K562 (cell line): Measurements from ENCODE around the gene EPHB3. TPM values are rescaled to one million over a fixed set of nuclear protein-coding genes. Genes with fewer than 3 reads are reported as not detected.

Source experiments
- ATAC-seq: fragments of 200-7000 bp; cut with Tn5 transposase; 3 replicates; pipeline ENCODE4 v1.9.1; 2020; ENCODE audit warnings: moderate library complexity
- BruUV-seq: library from RNA; stranded (reverse); fragments of 400-500 nt; replicated peaks from 2 replicates; lab custom pipeline; 2021; lab: Mats Ljungman, UMichigan
- CTCF ChIA-PET: fragments of 300-600 bp; formaldehyde crosslinking; extraction: SDS; loops from one replicate; lab custom pipeline; 2021; ENCODE audit warnings: low intra/inter-chr PET ratio; lab: Yijun Ruan, JAX
- POLR2A ChIA-PET: fragments of 300-600, 350-650 bp; sonication (Branson Sonifier 250); formaldehyde crosslinking; extraction: SDS; loops from one replicate; lab custom pipeline; 2021; ENCODE audit warnings: antibody characterized with exemption, inconsistent platforms; lab: Yijun Ruan, JAX
- DNase-seq, 4 experiments: peaks; one replicate each; pipeline versions ENCODE4 v3.0.0 to v3.0.0-alpha.2; 2011 to 2018; ENCODE audit warnings: low spot score in 3 of 4, mixed read lengths in 3 of 4; ENCODE audit errors: extremely low read depth in 1 of 4
- FAIRE-seq: peaks from 2 replicates; lab custom pipeline; 2011; peaks lifted over from hg19 to GRCh38; lab: Jason Lieb, UNC
- H2AFZ ChIP-seq: 2 replicates; pipeline ENCODE4 v1.6.0; 2011; ENCODE audit warnings: low read depth, low read length, control low read depth, inconsistent platforms
- H3K27ac ChIP-seq: fragments of 200-600 bp; 3 replicates; pipeline ENCODE4 v1.8.0; 2011; ENCODE audit warnings: low read depth, mild to moderate bottlenecking, control low read depth, inconsistent platforms, low read length, moderate library complexity, mixed read lengths; ENCODE audit errors: extremely low read depth
- H3K27me3 ChIP-seq, 2 experiments: fragments of 300-600 bp in 1 of 2; 2 replicates in 1 of 2; 3 replicates in 1 of 2; pipeline versions ENCODE4 v1.6.0 to v1.8.0; 2011; ENCODE audit warnings: inconsistent platforms in 2 of 2, low read length in 2 of 2, mild to moderate bottlenecking in 1 of 2, mixed read lengths in 1 of 2, moderate library complexity in 1 of 2; ENCODE audit not compliant: control insufficient read depth in 2 of 2, insufficient read depth in 2 of 2
- H3K36me3 ChIP-seq: fragments of 300-600 bp; 3 replicates; pipeline ENCODE4 v1.8.0; 2011; ENCODE audit warnings: mild to moderate bottlenecking, low read length, inconsistent platforms; ENCODE audit not compliant: control insufficient read depth, insufficient read depth
- H3K4me1 ChIP-seq, 2 experiments: fragments of 200-600 bp in 1 of 2; replicated peaks in 1 of 2; 2 replicates in 1 of 2; 3 replicates in 1 of 2; pipeline versions ENCODE4 v1.5.1 to v1.8.0; 2011; ENCODE audit warnings: inconsistent platforms in 2 of 2, low read length in 2 of 2, mild to moderate bottlenecking in 1 of 2, mixed read lengths in 1 of 2, moderate library complexity in 1 of 2; ENCODE audit not compliant: control insufficient read depth in 2 of 2, insufficient read depth in 2 of 2
- H3K4me2 ChIP-seq: 2 replicates; pipeline ENCODE4 v1.6.1; 2011; ENCODE audit warnings: low read length, control low read depth, inconsistent platforms, mixed read lengths; ENCODE audit not compliant: insufficient read depth
- H3K4me3 ChIP-seq: fragments of 200-600 bp; sonication (generic), shearing (Covaris generic); 2 replicates; pipeline ENCODE4 v1.5.1; 2016; ENCODE audit warnings: control low read depth, inconsistent platforms
- H3K79me2 ChIP-seq: fragments of 200-600 bp; 3 replicates; pipeline ENCODE4 v1.8.0; 2011; ENCODE audit warnings: low read length, inconsistent platforms; ENCODE audit not compliant: control insufficient read depth, insufficient read depth
- H3K9ac ChIP-seq, 2 experiments: 2 replicates each; pipeline versions ENCODE4 v1.6.0 to v1.6.1; 2011; ENCODE audit warnings: low read depth in 2 of 2, low read length in 2 of 2, control low read depth in 1 of 2, inconsistent platforms in 1 of 2, mild to moderate bottlenecking in 1 of 2, mixed read lengths in 1 of 2; ENCODE audit not compliant: insufficient read depth in 1 of 2
- H3K9me1 ChIP-seq: one replicate; pipeline ENCODE4 v1.6.0; 2011; ENCODE audit warnings: inconsistent platforms, mild to moderate bottlenecking, low read length, moderate library complexity; ENCODE audit not compliant: control insufficient read depth, insufficient read depth
- H3K9me3 ChIP-seq: replicated peaks from 2 replicates; pipeline ENCODE4 v1.5.1; 2011; ENCODE audit warnings: low read depth, low read length, inconsistent platforms; ENCODE audit not compliant: control insufficient read depth, insufficient read depth
- H4K20me1 ChIP-seq: replicated peaks from 2 replicates; pipeline ENCODE4 v1.6.1; 2011; ENCODE audit warnings: low read length, inconsistent platforms, mixed read lengths; ENCODE audit not compliant: control insufficient read depth, insufficient read depth
- ADNP ChIP-seq: fragments of 200-800 bp; sonication (Bioruptor generic); IDR thresholded peaks from 2 replicates; pipeline ENCODE4 v1.6.1; 2016; ENCODE audit warnings: missing genetic modification characterization, missing compliant biosample characterization
- BRF2 ChIP-seq: IDR thresholded peaks from 3 replicates; pipeline ENCODE4 v1.6.1; 2011; ENCODE audit warnings: borderline replicate concordance, mild to moderate bottlenecking; ENCODE audit not compliant: insufficient read length, insufficient read depth
- E2F3 ChIP-seq: fragments of 250-450 bp; sonication (Bioruptor Pico); IDR thresholded peaks from 2 replicates; pipeline ENCODE4 v1.4.0; 2020; ENCODE audit warnings: mild to moderate bottlenecking
- ETV6 ChIP-seq, 3 experiments: fragments of 150-350 bp in 1 of 3; sonication (generic) in 1 of 3; formaldehyde crosslinking in 1 of 3; IDR thresholded peaks; 2 replicates each; pipeline versions ENCODE4 v1.6.1 to v1.8.0; 2014 to 2022; ENCODE audit warnings: borderline replicate concordance in 2 of 3, low read depth in 2 of 3, antibody characterized with exemption in 1 of 3, low read length in 1 of 3, mild to moderate bottlenecking in 1 of 3, missing genetic modification reagents in 1 of 3
- KDM1A ChIP-seq, 2 experiments: fragments of 450-650 bp; IDR thresholded peaks; 2 replicates each; pipeline ENCODE4 v1.6.1; 2016; ENCODE audit warnings: mild to moderate bottlenecking in 2 of 2
- PML ChIP-seq: IDR thresholded peaks from 2 replicates; pipeline ENCODE4 v1.6.1; 2012; ENCODE audit warnings: low read length, inconsistent platforms
- RBM25 ChIP-seq: fragments of 200-400 bp; formaldehyde crosslinking; IDR thresholded peaks from 2 replicates; pipeline ENCODE4 v1.6.1; 2018; ENCODE audit warnings: low read length, low read depth, moderate library complexity; ENCODE audit not compliant: severe bottlenecking
- RNF2 ChIP-seq: sonication (generic); IDR thresholded peaks from 2 replicates; pipeline ENCODE4 v1.6.1; 2016
- SMARCA5 ChIP-seq: fragments of 450-650 bp; IDR thresholded peaks from 2 replicates; pipeline ENCODE4 v1.6.1; 2016
- STAT5B ChIP-seq: fragments of 250-450 bp; sonication (Bioruptor Pico); IDR thresholded peaks from 2 replicates; pipeline ENCODE4 v1.8.0; 2021; ENCODE audit warnings: mild to moderate bottlenecking, inconsistent platforms
- TEAD1 ChIP-seq, 2 experiments: fragments of 450-650 bp in 1 of 2; sonication (generic) in 1 of 2; formaldehyde crosslinking; IDR thresholded peaks; 2 replicates each; pipeline versions ENCODE4 v1.4.0 to v1.8.0; 2020 to 2022; ENCODE audit warnings: mild to moderate bottlenecking in 2 of 2, missing genetic modification reagents in 1 of 2
- ZNF175 ChIP-seq: fragments of 200-800 bp; sonication (Bioruptor generic); IDR thresholded peaks from 2 replicates; pipeline ENCODE4 v1.6.1; 2016; ENCODE audit warnings: low read depth, mild to moderate bottlenecking, missing genetic modification characterization, missing compliant biosample characterization
- WGBS: fragments of 100-300 bp; shearing (Covaris generic); methylation state at CpG from one replicate; pipeline ENCODE4 v1.1.6; 2016; ENCODE audit warnings: low coverage, mixed read lengths; ENCODE audit not compliant: insufficient coverage; ENCODE audit errors: missing lambda C conversion rate; 5-methylcytosine and 5-hydroxymethylcytosine counted together
- in situ Hi-C: fragments of 300-500 bp; cut with MboI; formaldehyde crosslinking; loops from 4 replicates; pipeline ENCODE4 v1.15.0; 2018; ENCODE audit warnings: inconsistent platforms, mixed read lengths
- intact Hi-C: fragments of 100-400 bp; cut with micrococcal nuclease; formaldehyde crosslinking; loops from 2 replicates; pipeline ENCODE4 v1.14.2; 2022
- polyA plus RNA-seq, 8 experiments: library from polyadenylated mRNA; depleted of rRNA in 4 of 8; stranded (reverse) in 5 of 8; unstranded in 3 of 8; fragments of >200 nt; fragmentation: Nextera tagmentation in 2 of 8; fragmentation: Illumina TruSeq in 1 of 8; extraction: Ambion mirVana in 2 of 8; extraction: Trizol in 1 of 8; gene quantifications; 2 replicates each; pipeline versions ENCODE4 v1.2.1 to v1.2.3, GENCODE V29; 2011 to 2014; ENCODE audit warnings: inconsistent platforms in 1 of 8, missing spikeins in 1 of 8
- total RNA-seq, 7 experiments: library from RNA; depleted of rRNA in 6 of 7; stranded (reverse); fragments of >200 nt in 6 of 7; fragmentation: Illumina TruSeq in 2 of 7; extraction: Trizol in 2 of 7; gene quantifications; 2 replicates each; pipeline versions ENCODE4 v1.2.1 to v1.2.3, GENCODE V29; 2011 to 2021; ENCODE audit warnings: low replicate concordance in 1 of 7
- TF ChIP-seq, protein P1 (sequence below): sonication (generic); formaldehyde crosslinking; IDR thresholded peaks from 2 replicates; pipeline ENCODE4 v1.9.0; 2022; ENCODE audit warnings: mild to moderate bottlenecking, missing genetic modification reagents
- TF ChIP-seq, protein P2 (sequence below): fragments of 250-450 bp; sonication (Bioruptor Pico); IDR thresholded peaks from 2 replicates; pipeline ENCODE4 v1.8.0; 2022; ENCODE audit warnings: inconsistent platforms
- TF ChIP-seq, protein P3 (sequence below): fragments of 250-450 bp; sonication (Bioruptor Pico); IDR thresholded peaks from 2 replicates; pipeline ENCODE4 v1.8.0; 2021; ENCODE audit warnings: moderate library complexity, mild to moderate bottlenecking, inconsistent platforms
- TF ChIP-seq, protein P4 (sequence below): fragments of 450-650 bp; IDR thresholded peaks from 2 replicates; pipeline ENCODE4 v1.6.1; 2016; ENCODE audit warnings: low read depth, mild to moderate bottlenecking, moderate library complexity

EPHB3 gene
- total and polyA plus RNA-seq, 9 of the 15 experiments (the other 6 are each of a cell fraction or from before 2014, with no cell fraction given): not detected

DNA sequence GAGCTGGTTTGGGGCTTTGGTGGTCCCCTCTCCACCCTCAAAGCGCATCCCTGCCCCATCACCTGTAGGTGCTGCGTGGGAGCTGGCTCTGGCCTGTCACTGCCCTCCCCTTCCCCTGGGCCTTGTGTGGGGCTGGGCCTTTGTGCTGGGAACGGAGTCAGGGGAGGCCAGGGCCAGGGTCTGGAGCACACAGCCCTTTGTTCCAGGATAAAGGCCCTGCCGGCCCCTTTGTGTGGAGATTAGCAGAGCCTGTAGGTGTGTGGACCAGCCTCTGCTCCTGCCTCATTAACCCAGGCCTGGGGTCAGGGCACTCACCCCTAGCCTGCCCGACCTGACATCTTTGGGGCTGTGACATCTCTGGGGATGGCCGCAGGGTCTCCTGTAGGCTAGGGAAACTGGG, 8.9 kb downstream of the EPHB3 start (continued):
- TF ChIP-seq, protein P1, sequence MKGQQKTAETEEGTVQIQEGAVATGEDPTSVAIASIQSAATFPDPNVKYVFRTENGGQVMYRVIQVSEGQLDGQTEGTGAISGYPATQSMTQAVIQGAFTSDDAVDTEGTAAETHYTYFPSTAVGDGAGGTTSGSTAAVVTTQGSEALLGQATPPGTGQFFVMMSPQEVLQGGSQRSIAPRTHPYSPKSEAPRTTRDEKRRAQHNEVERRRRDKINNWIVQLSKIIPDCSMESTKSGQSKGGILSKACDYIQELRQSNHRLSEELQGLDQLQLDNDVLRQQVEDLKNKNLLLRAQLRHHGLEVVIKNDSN (CRISPR knock-in tag): no peak
- TF ChIP-seq ETV6 (IDR thresholded peaks at IDR 0.05; ENCODE audit: borderline replicate concordance in 1 of 2, low read depth in 2 of 2, low read length in 1 of 2) (no peak), ETV6 (CRISPR knock-in tag; IDR thresholded peaks at IDR 0.05; ENCODE audit: borderline replicate concordance) (no peak), ZNF175 (no peak), STAT5B (CRISPR knock-in tag) (no peak), E2F3 (no peak), RNF2 (no peak)
- TF ChIP-seq, protein P2, sequence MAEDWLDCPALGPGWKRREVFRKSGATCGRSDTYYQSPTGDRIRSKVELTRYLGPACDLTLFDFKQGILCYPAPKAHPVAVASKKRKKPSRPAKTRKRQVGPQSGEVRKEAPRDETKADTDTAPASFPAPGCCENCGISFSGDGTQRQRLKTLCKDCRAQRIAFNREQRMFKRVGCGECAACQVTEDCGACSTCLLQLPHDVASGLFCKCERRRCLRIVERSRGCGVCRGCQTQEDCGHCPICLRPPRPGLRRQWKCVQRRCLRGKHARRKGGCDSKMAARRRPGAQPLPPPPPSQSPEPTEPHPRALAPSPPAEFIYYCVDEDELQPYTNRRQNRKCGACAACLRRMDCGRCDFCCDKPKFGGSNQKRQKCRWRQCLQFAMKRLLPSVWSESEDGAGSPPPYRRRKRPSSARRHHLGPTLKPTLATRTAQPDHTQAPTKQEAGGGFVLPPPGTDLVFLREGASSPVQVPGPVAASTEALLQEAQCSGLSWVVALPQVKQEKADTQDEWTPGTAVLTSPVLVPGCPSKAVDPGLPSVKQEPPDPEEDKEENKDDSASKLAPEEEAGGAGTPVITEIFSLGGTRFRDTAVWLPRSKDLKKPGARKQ (CRISPR knock-in tag): no peak

DNA sequence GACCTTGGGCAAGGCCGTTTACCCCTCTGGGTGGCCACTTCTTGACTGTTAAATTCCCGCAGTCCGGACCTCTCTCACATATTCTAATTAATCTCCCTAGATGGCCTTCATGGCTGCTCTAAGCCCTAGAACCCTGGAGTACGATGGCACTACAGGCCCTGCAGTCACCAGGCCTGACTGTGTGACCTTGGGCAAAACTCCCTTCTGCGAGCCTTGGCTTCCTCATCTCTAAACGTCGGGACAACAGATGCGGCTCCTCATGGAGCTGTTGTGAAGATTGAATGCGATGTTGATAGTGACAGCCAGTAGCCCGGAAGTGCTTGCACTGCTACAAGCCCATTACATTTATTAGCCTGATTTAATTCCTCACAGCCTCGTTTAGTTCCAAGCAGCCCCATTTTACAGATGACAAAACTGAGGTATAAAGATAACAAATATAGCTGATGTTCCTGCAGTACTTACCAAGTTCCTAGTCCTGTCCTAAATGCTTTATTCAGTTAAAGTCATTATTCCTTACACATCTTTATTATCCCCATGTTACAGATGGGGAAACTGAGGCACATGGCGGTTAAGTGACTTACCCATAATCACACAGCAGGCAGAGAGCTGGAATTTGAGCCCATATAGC, 10.3 kb downstream of the EPHB3 start:
- ATAC-seq (no peak), DNase-seq (no peak), FAIRE-seq (no peak)
- Histone ChIP-seq H3K79me2 (no peaks in the 10 kb centered on the region), H3K9me3 (no peaks in the 10 kb centered on the region), H3K27me3 (peaks cover 70 to 95% of the 10 kb centered on the region in 2 experiments), H4K20me1 (peaks cover 7% of the 10 kb centered on the region), H3K4me2 (no peak overlapping the region), H3K36me3 (no peaks in the 10 kb centered on the region), H3K9me1 (peaks cover 3% of the 10 kb centered on the region), H3K27ac (no peak overlapping the region), H2AFZ (no peak overlapping the region), H3K4me3 (no peak overlapping the region), H3K4me1 (peaks cover 0 to 14% of the 10 kb centered on the region in 2 experiments; a peak in 2 of 5 replicates), H3K9ac (no peak overlapping the region)
- intact Hi-C loops (no loop called here), in situ Hi-C loops (no loop called here)
- BruUV-seq: no TSS peak
- ChIA-PET POLR2A (interaction anchor here (0.6 to 0.7 kb wide), 2 partner anchors 186 to 1096 kb away, joined by 3 read pairs; no protein-coding TSS in a partner anchor), CTCF (no interaction called here)
- WGBS: 8% methylated on average over 12 of the region's 12 CpGs
- TF ChIP-seq KDM1A (IDR thresholded peaks at IDR 0.05): peak; percentile 46 to 58; a peak in 2 of 4 replicates
- no peak for TF ChIP-seq BRF2
- no peak for TF ChIP-seq PML
- 0 out of 2 replicates have a peak, but pooled peaks have one; percentile 28 for TF ChIP-seq SMARCA5
- TF ChIP-seq STAT5B (CRISPR knock-in tag): no peak
- peak; percentile 98 for TF ChIP-seq RBM25
- no peak for TF ChIP-seq TEAD1 (CRISPR knock-in tag; IDR thresholded peaks at IDR 0.05)
- TF ChIP-seq, protein P3, sequence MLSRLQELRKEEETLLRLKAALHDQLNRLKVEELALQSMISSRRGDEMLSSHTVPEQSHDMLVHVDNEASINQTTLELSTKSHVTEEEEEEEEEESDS (CRISPR knock-in tag): no peak
- peak; percentile 87 for TF ChIP-seq ADNP (tag)
- TF ChIP-seq, protein P4, sequence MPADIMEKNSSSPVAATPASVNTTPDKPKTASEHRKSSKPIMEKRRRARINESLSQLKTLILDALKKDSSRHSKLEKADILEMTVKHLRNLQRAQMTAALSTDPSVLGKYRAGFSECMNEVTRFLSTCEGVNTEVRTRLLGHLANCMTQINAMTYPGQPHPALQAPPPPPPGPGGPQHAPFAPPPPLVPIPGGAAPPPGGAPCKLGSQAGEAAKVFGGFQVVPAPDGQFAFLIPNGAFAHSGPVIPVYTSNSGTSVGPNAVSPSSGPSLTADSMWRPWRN: no peak
